B cell (primary cell): ENCODE measurements around the gene ZNF79.

Experiments used
- EZH2 ChIP-seq: IDR thresholded peaks from 2 replicates; pipeline ENCODE4 v1.6.1; 2012; ENCODE audit warnings: borderline replicate concordance, low read depth, mild to moderate bottlenecking, moderate library complexity, low read length; ENCODE audit not compliant: insufficient read depth, poor library complexity, severe bottlenecking
- TF ChIP-seq, protein P1 (sequence below): fragments of 200-600 bp; IDR thresholded peaks from one replicate; pipeline ENCODE4 v1.8.0; 2022; ENCODE audit warnings: antibody characterized with exemption, mild to moderate bottlenecking

DNA sequence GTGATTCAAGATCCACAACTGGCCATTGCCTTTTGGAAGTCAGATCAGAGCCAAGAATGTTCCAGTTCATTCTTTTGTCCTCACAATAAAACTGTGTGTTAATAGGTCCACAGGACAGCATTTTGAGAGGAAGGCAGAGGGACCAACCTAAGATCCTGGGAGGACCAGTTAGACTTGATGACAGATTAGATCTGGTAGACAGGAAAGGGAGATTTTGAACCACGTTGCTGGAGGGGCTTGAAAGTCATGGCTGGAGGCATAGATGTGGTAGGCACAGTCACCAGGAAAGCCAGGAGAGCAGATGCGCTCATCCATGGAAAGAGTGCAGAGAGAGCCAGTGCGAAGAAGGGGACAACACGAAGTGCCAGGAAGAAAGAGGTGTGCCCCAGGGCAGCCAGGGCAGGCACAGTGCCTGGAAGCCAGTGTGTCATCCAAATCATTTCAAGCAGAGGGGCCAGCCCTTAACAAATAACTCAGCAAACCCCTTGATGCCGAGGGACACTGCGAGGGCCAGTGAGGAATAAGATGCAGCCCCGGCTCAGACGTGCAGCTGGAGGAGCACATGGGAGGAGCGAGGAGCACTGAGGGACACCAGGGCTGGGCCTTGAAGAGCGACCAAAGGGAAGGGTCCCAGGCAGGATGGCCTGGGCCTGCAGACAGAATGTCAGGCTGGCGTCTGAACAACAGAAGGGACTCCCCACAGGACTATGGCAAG is 40.0 kb upstream of the ZNF79 start:
- TF ChIP-seq, protein P1, sequence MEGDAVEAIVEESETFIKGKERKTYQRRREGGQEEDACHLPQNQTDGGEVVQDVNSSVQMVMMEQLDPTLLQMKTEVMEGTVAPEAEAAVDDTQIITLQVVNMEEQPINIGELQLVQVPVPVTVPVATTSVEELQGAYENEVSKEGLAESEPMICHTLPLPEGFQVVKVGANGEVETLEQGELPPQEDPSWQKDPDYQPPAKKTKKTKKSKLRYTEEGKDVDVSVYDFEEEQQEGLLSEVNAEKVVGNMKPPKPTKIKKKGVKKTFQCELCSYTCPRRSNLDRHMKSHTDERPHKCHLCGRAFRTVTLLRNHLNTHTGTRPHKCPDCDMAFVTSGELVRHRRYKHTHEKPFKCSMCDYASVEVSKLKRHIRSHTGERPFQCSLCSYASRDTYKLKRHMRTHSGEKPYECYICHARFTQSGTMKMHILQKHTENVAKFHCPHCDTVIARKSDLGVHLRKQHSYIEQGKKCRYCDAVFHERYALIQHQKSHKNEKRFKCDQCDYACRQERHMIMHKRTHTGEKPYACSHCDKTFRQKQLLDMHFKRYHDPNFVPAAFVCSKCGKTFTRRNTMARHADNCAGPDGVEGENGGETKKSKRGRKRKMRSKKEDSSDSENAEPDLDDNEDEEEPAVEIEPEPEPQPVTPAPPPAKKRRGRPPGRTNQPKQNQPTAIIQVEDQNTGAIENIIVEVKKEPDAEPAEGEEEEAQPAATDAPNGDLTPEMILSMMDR, result no peak
- TF ChIP-seq EZH2, result no peak
